HL-60 (cell line): ENCODE measurements around the gene GCNT2.

Source experiments
- GABPA ChIP-seq: IDR thresholded peaks from 2 replicates; pipeline ENCODE4 v1.6.1; 2012; ENCODE audit warnings: low read depth
- POLR2AphosphoS5 ChIP-seq: IDR thresholded peaks from 2 replicates; pipeline ENCODE4 v1.6.1; 2012; ENCODE audit warnings: low read depth
- REST ChIP-seq: IDR thresholded peaks from 2 replicates; pipeline ENCODE4 v1.6.1; 2012; ENCODE audit warnings: low read depth; ENCODE audit not compliant: insufficient replicate concordance
- SPI1 ChIP-seq: IDR thresholded peaks from 2 replicates; pipeline ENCODE4 v1.6.1; 2012; ENCODE audit warnings: low read depth, mild to moderate bottlenecking, borderline replicate concordance
- TF ChIP-seq, protein P1 (sequence below): IDR thresholded peaks from one replicate; pipeline ENCODE4 v1.5.1; 2011; ENCODE audit warnings: low read length, control low read depth, inconsistent platforms; ENCODE audit not compliant: insufficient read depth

- TF ChIP-seq, protein P1, sequence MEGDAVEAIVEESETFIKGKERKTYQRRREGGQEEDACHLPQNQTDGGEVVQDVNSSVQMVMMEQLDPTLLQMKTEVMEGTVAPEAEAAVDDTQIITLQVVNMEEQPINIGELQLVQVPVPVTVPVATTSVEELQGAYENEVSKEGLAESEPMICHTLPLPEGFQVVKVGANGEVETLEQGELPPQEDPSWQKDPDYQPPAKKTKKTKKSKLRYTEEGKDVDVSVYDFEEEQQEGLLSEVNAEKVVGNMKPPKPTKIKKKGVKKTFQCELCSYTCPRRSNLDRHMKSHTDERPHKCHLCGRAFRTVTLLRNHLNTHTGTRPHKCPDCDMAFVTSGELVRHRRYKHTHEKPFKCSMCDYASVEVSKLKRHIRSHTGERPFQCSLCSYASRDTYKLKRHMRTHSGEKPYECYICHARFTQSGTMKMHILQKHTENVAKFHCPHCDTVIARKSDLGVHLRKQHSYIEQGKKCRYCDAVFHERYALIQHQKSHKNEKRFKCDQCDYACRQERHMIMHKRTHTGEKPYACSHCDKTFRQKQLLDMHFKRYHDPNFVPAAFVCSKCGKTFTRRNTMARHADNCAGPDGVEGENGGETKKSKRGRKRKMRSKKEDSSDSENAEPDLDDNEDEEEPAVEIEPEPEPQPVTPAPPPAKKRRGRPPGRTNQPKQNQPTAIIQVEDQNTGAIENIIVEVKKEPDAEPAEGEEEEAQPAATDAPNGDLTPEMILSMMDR: no peak
- no peak for TF ChIP-seq POLR2AphosphoS5
- TF ChIP-seq REST: no peak
- TF ChIP-seq SPI1: no peak
- no peak for TF ChIP-seq GABPA
Measured at GRCh38 chr6:10505529-10505928, 15.6 kb upstream of the GCNT2 start.
